IPS-18c (cell line): ENCODE results near the gene GLRA2.
"Not testable (repeated sequence)": the region's sequence is repeated elsewhere in the genome, so short reads cannot be mapped to it uniquely, and the experiment has no call there.

Experiments
- H3K4me3 ChIP-seq: 2 replicates; pipeline ENCODE4 v1.7.0; 2013; ENCODE audit warnings: low read depth, mild to moderate bottlenecking, low read length, moderate library complexity; ENCODE audit not compliant: insufficient read depth
- H3K9me3 ChIP-seq: one replicate; pipeline ENCODE4 v1.6.1; 2013; ENCODE audit warnings: mild to moderate bottlenecking, low read length, moderate library complexity; ENCODE audit not compliant: control insufficient read depth, insufficient read depth

Gene GLRA2

DNA sequence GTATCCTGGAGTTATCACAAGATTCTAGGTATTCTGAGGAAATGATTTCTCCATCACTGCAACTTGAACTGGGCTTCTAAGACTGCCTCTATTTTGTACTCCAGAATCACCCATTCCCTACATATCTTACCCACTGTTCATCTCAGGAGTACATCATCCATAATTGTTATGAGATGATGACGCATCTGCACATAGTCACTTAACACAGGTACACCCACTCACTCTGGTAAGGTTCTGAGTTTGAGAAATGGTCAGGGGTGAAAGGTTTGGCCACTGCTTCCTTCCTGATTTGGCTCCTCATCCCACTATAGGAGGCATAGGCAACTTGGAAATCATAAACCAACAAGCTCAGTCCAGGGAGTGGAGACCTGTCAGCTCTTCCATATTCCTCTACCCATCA is 143.9 kb downstream of the GLRA2 start:
- H3K4me3 ChIP-seq: no peak overlapping the region

DNA sequence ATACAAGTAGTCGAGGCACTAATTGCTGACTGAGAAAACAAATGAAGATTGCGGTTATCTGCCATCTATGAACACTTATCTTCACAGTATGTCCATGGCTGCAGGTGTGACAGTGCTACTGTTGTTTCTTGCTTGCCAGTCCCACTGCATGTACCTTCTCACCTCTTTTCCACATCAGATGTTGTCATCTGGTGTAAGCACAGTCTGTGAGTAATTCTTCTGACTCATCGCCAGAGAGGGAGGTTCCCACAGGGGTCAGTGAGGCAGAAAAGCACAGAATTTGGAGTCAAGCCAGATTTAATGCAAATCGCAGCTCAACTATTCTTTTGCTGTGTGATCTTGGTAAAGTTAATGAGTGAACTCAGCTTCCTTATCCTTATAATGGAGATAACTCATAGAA is 144.4 kb downstream of the GLRA2 start:
- Histone ChIP-seq H3K9me3 (no peaks in the 10 kb centered on the region), H3K4me3 (no peak overlapping the region)

More for the DNA sequence above, 143.9 kb downstream of the GLRA2 start:
- H3K9me3 ChIP-seq: no peaks in the 10 kb centered on the region

DNA sequence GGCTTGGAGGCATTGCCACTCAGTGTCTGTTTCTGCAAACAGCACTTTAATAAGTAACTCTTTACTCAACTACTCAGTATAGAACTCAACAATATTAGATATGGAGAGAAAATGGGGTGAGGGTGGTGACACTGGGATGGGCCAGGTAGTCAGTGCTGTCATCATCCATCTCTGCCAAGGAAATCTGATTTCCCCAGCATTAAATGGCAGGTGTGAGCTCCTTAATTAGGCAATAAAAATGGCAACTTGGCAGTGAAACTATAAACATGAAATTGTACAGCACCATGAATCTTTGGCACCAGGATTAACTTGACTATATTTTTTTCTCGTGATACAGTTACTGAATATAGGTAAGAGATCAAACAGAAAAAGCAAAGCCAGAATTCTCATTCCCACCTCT is 146.2 kb downstream of the GLRA2 start:
- no peak overlapping the region for H3K4me3 ChIP-seq
- no peaks in the 10 kb centered on the region for H3K9me3 ChIP-seq

DNA sequence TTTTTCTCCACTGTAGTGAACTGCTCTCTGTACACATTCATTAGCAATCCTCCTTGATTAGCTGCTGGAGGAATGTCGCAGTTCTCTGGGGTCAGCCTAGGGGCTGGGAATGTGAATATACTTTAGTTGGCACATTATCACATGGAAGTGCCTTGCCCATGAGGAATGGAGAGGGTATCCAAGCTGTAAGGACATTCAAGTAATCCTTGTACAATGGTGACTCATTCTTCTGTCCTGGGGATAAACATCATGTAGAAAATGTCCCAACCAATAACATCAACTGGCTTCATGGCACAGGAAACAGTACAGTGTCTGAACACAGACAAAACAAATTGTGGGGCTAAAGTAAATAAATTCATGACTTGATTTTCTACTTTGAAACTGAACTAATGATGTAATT is 147.1 kb downstream of the GLRA2 start:
- no peaks in the 10 kb centered on the region for H3K9me3 ChIP-seq
- no peak overlapping the region for H3K4me3 ChIP-seq

DNA sequence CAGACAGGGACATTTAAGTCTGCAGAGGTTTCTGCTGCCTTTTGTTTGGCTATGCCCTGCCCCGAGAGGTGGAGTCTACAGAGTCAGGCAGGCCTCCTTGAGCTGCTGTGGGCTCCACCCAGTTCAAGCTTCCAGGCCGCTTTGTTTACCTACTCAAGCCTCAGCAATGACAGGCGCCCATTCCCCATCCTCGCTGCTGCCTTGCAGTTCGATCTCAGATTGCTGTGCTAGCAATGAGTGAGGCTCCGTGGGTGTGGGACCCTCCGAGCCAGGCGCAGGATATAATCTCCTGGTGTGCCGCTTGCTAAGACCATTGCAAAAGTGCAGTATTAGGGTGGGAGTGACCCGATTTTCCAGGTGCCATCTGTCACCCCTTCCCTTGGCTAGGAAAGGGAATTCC is 159.0 kb downstream of the GLRA2 start:
- not testable (repeated sequence) for H3K4me3 ChIP-seq, H3K9me3 ChIP-seq

DNA sequence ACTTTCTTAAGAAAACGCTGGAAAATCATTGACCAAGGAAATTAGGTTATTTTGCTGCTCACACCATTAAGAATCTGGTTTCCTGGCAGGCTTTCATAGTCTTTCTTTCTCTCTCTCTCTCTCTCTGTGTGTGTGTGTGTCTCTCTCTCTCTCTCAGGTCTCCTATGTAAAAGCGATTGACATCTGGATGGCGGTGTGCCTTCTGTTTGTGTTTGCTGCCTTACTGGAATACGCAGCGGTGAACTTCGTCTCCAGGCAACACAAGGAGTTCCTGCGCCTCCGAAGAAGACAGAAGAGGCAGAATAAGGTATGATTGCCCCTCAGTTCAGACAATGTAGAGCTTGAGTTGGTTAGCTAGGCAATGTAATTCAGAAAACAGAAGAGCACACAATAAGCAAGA is 161.2 kb downstream of the GLRA2 start:
- H3K4me3 ChIP-seq: no peak overlapping the region
- H3K9me3 ChIP-seq: peaks cover 2% of the 10 kb centered on the region

DNA sequence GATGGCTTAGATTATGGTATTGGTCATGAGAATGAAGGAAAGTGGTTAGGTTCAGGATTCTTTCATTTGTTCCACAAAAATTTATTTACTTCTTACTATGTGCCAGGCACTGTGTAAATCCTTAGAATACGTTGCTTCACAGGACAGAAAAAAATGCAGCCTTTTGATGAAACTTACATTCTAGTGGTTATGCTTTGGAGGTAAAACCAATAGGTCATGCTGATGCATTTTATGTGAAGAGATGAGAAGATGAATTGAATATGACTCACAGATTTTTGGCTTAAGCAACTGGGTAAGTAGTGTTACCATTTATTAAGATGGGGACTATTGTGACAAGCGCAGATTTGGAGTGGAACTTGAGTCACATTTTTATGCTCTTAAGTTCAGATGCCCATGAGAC is 165.3 kb downstream of the GLRA2 start:
- Histone ChIP-seq H3K4me3 (no peak overlapping the region), H3K9me3 (peaks cover 2% of the 10 kb centered on the region)

- Histone ChIP-seq H3K9me3 (peaks cover 2% of the 10 kb centered on the region), H3K4me3 (no peak overlapping the region)
These were observed 168.1 kb downstream of the GLRA2 start for GRCh38 chrX:14697451-14697850.

DNA sequence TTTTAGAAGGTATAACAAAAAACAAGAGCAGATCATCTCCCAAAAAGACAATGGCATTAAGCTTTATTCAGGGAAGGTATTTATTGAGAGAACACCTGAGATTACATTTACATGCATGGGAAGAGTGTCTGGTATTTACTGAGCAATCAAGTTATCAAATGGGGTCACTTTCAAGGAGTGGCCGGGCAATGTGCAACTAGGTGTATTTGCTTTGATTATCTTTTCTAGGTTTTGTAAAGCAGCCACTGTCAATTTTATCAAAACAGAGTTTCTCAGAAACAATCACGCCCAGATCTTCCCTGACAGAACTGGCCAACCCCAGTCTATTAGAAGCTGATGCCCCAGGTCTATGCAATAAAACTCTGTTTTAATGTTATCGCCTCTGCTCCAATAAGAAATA is 169.5 kb downstream of the GLRA2 start:
- Histone ChIP-seq H3K9me3 (peaks cover 2% of the 10 kb centered on the region), H3K4me3 (no peak overlapping the region)

DNA sequence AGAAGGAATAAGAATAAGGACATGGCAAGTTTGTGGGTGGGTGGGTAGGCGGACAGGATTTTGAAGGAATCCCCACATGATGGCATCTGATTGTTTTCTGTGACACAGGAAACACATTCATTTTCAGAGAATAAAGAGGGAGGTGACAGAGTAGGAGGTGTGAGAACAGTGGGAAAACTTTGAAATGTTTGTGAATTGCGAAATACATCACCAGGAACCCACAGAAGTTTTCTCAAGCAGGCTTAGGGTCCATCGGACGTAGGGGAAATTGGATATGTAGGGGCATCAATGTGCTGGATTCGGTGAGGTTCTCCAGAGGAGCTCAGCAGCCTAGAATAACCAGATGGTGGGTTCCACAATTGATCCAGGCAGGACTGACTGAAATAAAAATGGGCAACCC is 171.6 kb downstream of the GLRA2 start:
- no peak overlapping the region for H3K4me3 ChIP-seq
- peaks cover 2% of the 10 kb centered on the region for H3K9me3 ChIP-seq

DNA sequence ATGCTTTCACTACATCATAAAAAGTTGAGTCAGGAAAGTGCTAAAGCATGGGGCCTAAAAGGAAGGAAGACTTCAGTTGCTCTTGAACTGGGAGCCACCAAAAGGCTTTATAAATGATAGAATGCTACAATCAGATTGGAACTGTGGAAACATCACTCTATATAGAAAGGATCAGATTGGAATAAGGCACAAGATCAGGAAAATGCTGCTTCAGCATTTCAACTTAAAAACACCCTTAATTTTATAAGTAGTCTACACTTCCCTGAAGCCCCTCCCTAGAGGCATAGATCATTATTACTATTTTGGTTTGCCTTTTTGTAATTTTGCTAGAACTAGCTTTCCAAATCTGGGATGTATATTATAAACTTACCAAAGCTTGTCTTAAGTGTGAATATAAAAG is 172.8 kb downstream of the GLRA2 start:
- peaks cover 2% of the 10 kb centered on the region for H3K9me3 ChIP-seq
- no peak overlapping the region for H3K4me3 ChIP-seq

DNA sequence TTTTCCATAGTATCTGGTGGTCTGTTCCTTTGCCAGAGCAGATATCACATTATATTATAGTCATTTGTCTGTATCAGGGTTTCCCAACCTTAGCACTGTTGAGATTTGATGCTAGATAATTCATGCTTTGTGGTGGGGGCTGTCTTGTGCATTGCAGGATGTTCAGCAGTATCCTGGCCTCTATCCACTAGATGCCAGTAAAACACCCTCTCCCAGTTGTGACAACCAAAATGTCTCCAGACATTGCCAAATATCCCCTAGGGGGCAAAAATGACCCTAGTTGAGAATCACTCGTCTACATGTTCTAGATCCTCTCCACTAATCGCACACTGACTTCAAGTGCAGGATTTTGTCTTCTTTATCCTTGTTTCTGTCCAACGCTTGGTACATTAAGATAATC is 182.8 kb downstream of the GLRA2 start:
- Histone ChIP-seq H3K4me3 (no peak overlapping the region), H3K9me3 (no peaks in the 10 kb centered on the region)

DNA sequence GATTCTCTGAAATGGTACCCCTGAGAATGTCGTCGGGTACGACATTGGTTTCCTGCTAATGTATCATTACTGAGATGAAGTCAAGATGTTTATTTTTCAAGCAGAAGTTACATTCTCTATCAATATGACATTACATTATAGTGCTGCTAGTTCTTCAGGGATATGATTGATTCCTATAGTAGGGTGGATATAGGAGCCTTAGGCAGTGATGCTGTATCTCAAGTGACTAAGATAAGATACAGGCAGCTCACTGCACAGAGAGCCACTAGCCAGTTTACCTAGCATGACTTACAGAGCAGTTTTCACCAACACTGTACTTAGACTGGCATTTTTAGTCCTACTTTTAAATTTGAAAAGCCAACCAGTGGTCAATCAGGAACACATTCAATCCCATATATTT is 188.6 kb downstream of the GLRA2 start:
- no peaks in the 10 kb centered on the region for H3K9me3 ChIP-seq
- H3K4me3 ChIP-seq: no peak overlapping the region

DNA sequence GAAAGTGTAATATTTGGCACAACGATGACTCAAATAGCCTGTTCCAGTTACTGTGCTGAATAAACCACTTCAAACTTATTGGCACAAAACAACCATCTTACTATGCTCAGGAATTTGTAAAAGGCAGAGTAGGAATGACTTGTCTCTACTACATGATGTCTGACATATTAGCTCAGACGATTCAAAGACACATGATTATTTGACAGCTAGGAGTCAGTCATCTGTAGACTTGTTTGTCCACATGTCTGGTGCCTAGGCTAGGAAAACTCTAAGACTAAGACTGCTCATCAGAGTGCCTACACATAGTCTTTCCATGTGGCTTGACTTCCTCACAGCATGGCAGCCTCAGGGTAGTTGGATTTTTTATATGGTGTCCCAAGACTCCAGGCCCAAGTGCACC is 189.1 kb downstream of the GLRA2 start:
- H3K4me3 ChIP-seq: no peak overlapping the region
- no peaks in the 10 kb centered on the region for H3K9me3 ChIP-seq

DNA sequence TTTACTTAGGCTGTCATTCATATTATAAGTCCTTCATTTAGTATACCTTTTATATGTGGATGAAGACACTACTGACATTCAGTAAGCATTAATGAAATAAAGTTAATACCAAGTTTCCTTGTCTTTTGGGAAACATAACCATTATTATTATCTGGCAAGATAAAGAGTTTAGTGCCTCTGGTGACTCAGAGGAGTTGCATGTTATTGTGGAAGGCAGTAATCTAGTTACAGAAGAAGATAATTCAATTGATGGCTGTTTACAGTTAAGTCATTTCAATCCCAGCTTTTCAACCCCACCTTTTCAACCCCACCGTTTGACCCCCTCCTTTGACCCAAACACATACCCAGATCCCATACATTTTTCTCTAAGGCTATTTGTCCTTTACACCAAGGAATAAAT is 199.7 kb downstream of the GLRA2 start:
- no peaks in the 10 kb centered on the region for H3K9me3 ChIP-seq
- no peak overlapping the region for H3K4me3 ChIP-seq

GRCh38 chrX:14738643-14739042 is 209.3 kb downstream of the GLRA2 start:
- peaks cover 2% of the 10 kb centered on the region for H3K9me3 ChIP-seq
- no peak overlapping the region for H3K4me3 ChIP-seq

GRCh38 chrX:14753441-14753840 is 224.1 kb downstream of the GLRA2 start:
- Histone ChIP-seq H3K9me3 (peaks cover 2% of the 10 kb centered on the region), H3K4me3 (no peak overlapping the region)

GRCh38 chrX:14758029-14758491 is 228.7 kb downstream of the GLRA2 start:
- Histone ChIP-seq H3K9me3 (peaks cover 2% of the 10 kb centered on the region), H3K4me3 (no peak overlapping the region)

- no peak overlapping the region for H3K4me3 ChIP-seq
- no peaks in the 10 kb centered on the region for H3K9me3 ChIP-seq
These were observed 246.1 kb downstream of the GLRA2 start for GRCh38 chrX:14775416-14775815.

GRCh38 chrX:14776901-14777300 is 247.6 kb downstream of the GLRA2 start:
- Histone ChIP-seq H3K4me3 (no peak overlapping the region), H3K9me3 (no peaks in the 10 kb centered on the region)
